ENCODE measurements around the gene C11orf21. TPM values are rescaled to one million over a fixed set of nuclear protein-coding genes. Genes with fewer than 3 reads are reported as not detected.

Gene C11orf21
- total and polyA plus RNA-seq, 2 of the 8 experiments (the other 6 are each of a cell fraction or from before 2014, with no cell fraction given): not detected

- H3K56ac ChIP-seq (replicated peaks; ENCODE audit: insufficient read length, low read depth, low read length): no peak overlapping the region
- no peak overlapping the region; the same call in 1 of the 2 replicates for H2BK12ac ChIP-seq (ENCODE audit: low read depth, low read length)
- CTCF ChIA-PET (ENCODE audit: partially characterized antibody): interaction anchor here (1.0 to 1.2 kb wide), 3 partner anchors 27 to 579 kb away, joined by 3 read pairs; no protein-coding TSS in a partner anchor
- no peak for TF ChIP-seq CHD1 (IDR thresholded peaks at IDR 0.05; ENCODE audit: low read depth, low read length)
- no peak for TF ChIP-seq RFX5 (IDR thresholded peaks at IDR 0.05; ENCODE audit: borderline replicate concordance, low read depth, low read length)
- no peak for TF ChIP-seq EGR1 (IDR thresholded peaks at IDR 0.05; ENCODE audit: borderline replicate concordance, low read depth, low read length)
- no peak for TF ChIP-seq TAF1 (IDR thresholded peaks at IDR 0.05; ENCODE audit: low read depth, low read length)
- no peak for TF ChIP-seq SRF (IDR thresholded peaks at IDR 0.05; ENCODE audit: low read depth, low read length)
- no peak for TF ChIP-seq JUND (IDR thresholded peaks at IDR 0.05; ENCODE audit: low read length)
- no peak for TF ChIP-seq GTF2F1 (IDR thresholded peaks at IDR 0.05; ENCODE audit: borderline replicate concordance, low read depth, low read length)
- no peak for TF ChIP-seq CTBP2 (IDR thresholded peaks at IDR 0.05; ENCODE audit: borderline replicate concordance, insufficient read depth, insufficient read length, low read length)
- TF ChIP-seq CTCF (IDR thresholded peaks at IDR 0.05; ENCODE audit: control extremely low read depth in 1 of 3, insufficient read depth in 1 of 3, low read depth in 1 of 3, low read length in 3 of 3): no peak
- no peak for TF ChIP-seq SP1 (IDR thresholded peaks at IDR 0.05; ENCODE audit: low read depth, low read length)
Observed at GRCh38 chr11:2272228-2272945, 29.3 kb downstream of the C11orf21 start.

More at GRCh38 chr11:2272228-2272945, 29.3 kb downstream of the C11orf21 start:
- no peak overlapping the region for H3K4ac ChIP-seq (replicated peaks; ENCODE audit: insufficient read length, low read depth, low read length)
- H3K4me3 ChIP-seq (ENCODE audit: extremely low read depth in 1 of 4, insufficient read depth in 2 of 4, low read depth in 3 of 4, low read length in 4 of 4): no peak overlapping the region
- FAIRE-seq (no peak), DNase-seq (ENCODE audit: low read depth in 1 of 2, low spot score in 2 of 2) (peak in 1 of 2 experiments; percentile 45)
- H2BK120ac ChIP-seq (replicated peaks; ENCODE audit: low read depth, low read length): no peak overlapping the region
- H3K79me2 ChIP-seq (ENCODE audit: control insufficient read depth in 1 of 2, insufficient read depth in 2 of 2, low read length in 2 of 2): no peaks in the 10 kb centered on the region
- H4K91ac ChIP-seq (replicated peaks; ENCODE audit: insufficient read length, low read length): no peak overlapping the region
- H2AK5ac ChIP-seq (ENCODE audit: low read depth, low read length): no peak overlapping the region
- peak overlapping the region in 1 of 2 experiments; percentile 51; a peak in 1 of 4 replicates for H3K4me2 ChIP-seq (ENCODE audit: insufficient read depth in 1 of 2, low read depth in 2 of 2, low read length in 2 of 2)
- H4K8ac ChIP-seq (ENCODE audit: extremely low read depth, insufficient read depth, low read length): no peak overlapping the region
- H3K36me3 ChIP-seq (ENCODE audit: control insufficient read depth in 2 of 4, insufficient read depth in 4 of 4, low read length in 3 of 4): peaks cover 0 to 6% (median 0%) of the 10 kb centered on the region in 4 experiments; a peak in 1 of 8 replicates
- H3K27ac ChIP-seq (ENCODE audit: low read depth, low read length): no peak overlapping the region
- H3K14ac ChIP-seq (ENCODE audit: insufficient read length): no peak overlapping the region
- H2BK5ac ChIP-seq (ENCODE audit: low read depth, low read length): no peak overlapping the region
- H3K79me1 ChIP-seq (ENCODE audit: low read depth, low read length): no peaks in the 10 kb centered on the region
- no peak overlapping the region for H2AFZ ChIP-seq (ENCODE audit: low read length)
- no peak overlapping the region for H3K9ac ChIP-seq (replicated peaks in 1 of 4; ENCODE audit: extremely low read depth in 1 of 4, low read depth in 3 of 4, low read length in 3 of 4)
- H2BK15ac ChIP-seq (ENCODE audit: low read length): no peak overlapping the region
- no peak overlapping the region for H4K5ac ChIP-seq (ENCODE audit: insufficient read length, low read depth, low read length)
- H3K4me1 ChIP-seq (replicated peaks in 1 of 4; ENCODE audit: control insufficient read depth in 3 of 4, insufficient read depth in 4 of 4, low read length in 3 of 4): peaks cover 0 to 20% (median 3%) of the 10 kb centered on the region in 4 experiments; a peak in 4 of 7 replicates
- H2BK20ac ChIP-seq (ENCODE audit: low read length): no peak overlapping the region
- no peak overlapping the region for H3K23ac ChIP-seq (ENCODE audit: insufficient read length)
- H3K18ac ChIP-seq (ENCODE audit: extremely low read depth, low read length): no peak overlapping the region
- WGBS, 2 experiments (ENCODE audit: extremely low coverage in 1 of 2, insufficient coverage in 1 of 2, insufficient read length in 1 of 2, insufficient replicate concordance in 2 of 2, low coverage in 1 of 2, low lambda C conversion rate in 2 of 2, missing lambda C conversion rate in 1 of 2): 87% methylated on average over 20 of the region's 21 CpGs; no CpG with 5 or more reads in 1 of the 2 experiments
- peaks cover 21 to 71% (median 63%) of the 10 kb centered on the region in 4 experiments for H3K27me3 ChIP-seq (replicated peaks in 1 of 4; ENCODE audit: control insufficient read depth in 3 of 4, extremely low read depth in 1 of 4, insufficient read depth in 3 of 4, low read length in 3 of 4)
- peaks cover 8% of the 10 kb centered on the region; the same call in 1 of the 2 replicates for H3K23me2 ChIP-seq (ENCODE audit: low read depth, low read length)
- POLR2A ChIA-PET (ENCODE audit: partially characterized antibody): no interaction called here
- peaks cover 0 to 12% of the 10 kb centered on the region in 2 experiments; a peak in 1 of 4 replicates for H3K9me3 ChIP-seq (ENCODE audit: insufficient read depth in 2 of 2, low read depth in 1 of 2, low read length in 1 of 2)
- no peaks in the 10 kb centered on the region for H4K20me1 ChIP-seq (replicated peaks in 1 of 2; ENCODE audit: control insufficient read depth in 1 of 2, insufficient read depth in 2 of 2, low read length in 2 of 2)

All from H1 (cell line).